Colonic mucosa (tissue), 4 donors: Measurements from ENCODE around the gene PMFBP1. TPM values are rescaled to one million over a fixed set of nuclear protein-coding genes. Genes with fewer than 3 reads are reported as not detected.
A peak's percentile ranks its signal among the peaks of the same experiment; 100 is the strongest.

Experiments used
- DNase-seq: peaks from one replicate; pipeline ENCODE4 v3.0.0-alpha.2; 2020
- H3K27ac ChIP-seq: fragments of 200-600 bp; one replicate; pipeline ENCODE4 v1.8.0; 2021
- H3K27me3 ChIP-seq: fragments of 200-600 bp; one replicate; pipeline ENCODE4 v1.8.0; 2021
- H3K36me3 ChIP-seq: fragments of 200-600 bp; one replicate; pipeline ENCODE4 v1.8.0; 2021
- H3K4me1 ChIP-seq: fragments of 200-600 bp; one replicate; pipeline ENCODE4 v1.8.0; 2021; ENCODE audit warnings: mild to moderate bottlenecking
- H3K4me3 ChIP-seq: fragments of 200-600 bp; one replicate; pipeline ENCODE4 v1.8.0; 2021
- H3K9ac ChIP-seq, 2 donors: one replicate each; pipeline ENCODE4 v1.7.0; 2013; ENCODE audit warnings: control low read depth in 2 of 2, low read depth in 2 of 2, low read length in 2 of 2
- H3K9me3 ChIP-seq: fragments of 200-600 bp; one replicate; pipeline ENCODE4 v1.8.0; 2021
- intact Hi-C: fragments of 100-400 bp; cut with DNase I; formaldehyde crosslinking; loops from one replicate; pipeline ENCODE4 v1.14.1; 2022
- total RNA-seq, 2 donors: library from RNA; stranded (reverse); fragmentation: NEBNext Ultra II Directional in 1 of 2; extraction: Animal tissue kit (Norgen Biotek cat#: 25700) in 1 of 2; gene quantifications; one replicate each; pipeline ENCODE4 v1.2.1, GENCODE V29; 2021
- TF ChIP-seq, protein P1 (sequence below): fragments of 200-600 bp; IDR thresholded peaks from one replicate; pipeline ENCODE4 v1.8.0; 2022; ENCODE audit warnings: antibody characterized with exemption, mild to moderate bottlenecking
- donor health status: healthy.
- donor health status: DM: no; HTN: no; CAD: no.
- donor health status: DM: no; HTN: no; CAD: no.

Gene PMFBP1
- total RNA-seq, 2 donors from 2014 or later, result 3.7 to 4.9 TPM

DNA sequence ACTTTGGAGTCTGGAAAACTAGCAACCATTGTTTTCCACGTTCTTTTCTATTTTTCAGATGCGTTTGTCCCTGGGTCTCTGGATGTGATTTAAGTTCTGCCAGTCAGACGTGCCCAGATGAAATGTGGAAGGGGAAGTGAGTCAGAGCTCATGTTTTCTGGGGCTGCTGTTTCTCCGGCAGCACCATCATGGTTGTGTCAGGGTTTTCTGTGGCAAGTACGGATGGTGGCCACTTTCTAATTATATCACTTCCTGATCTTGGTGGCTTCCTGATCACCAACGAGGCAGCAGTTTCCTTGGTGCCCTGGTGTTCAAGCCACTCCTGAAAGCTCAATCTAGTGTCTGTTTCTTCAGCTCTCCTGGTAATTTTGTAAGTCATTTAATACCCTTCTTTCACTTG is 31.4 kb upstream of the PMFBP1 start:
- H3K27ac ChIP-seq, result peak overlapping the region; percentile 57
- intact Hi-C loops, result no loop called here
- H3K27me3 ChIP-seq, result no peaks in the 10 kb centered on the region
- TF ChIP-seq, protein P1, sequence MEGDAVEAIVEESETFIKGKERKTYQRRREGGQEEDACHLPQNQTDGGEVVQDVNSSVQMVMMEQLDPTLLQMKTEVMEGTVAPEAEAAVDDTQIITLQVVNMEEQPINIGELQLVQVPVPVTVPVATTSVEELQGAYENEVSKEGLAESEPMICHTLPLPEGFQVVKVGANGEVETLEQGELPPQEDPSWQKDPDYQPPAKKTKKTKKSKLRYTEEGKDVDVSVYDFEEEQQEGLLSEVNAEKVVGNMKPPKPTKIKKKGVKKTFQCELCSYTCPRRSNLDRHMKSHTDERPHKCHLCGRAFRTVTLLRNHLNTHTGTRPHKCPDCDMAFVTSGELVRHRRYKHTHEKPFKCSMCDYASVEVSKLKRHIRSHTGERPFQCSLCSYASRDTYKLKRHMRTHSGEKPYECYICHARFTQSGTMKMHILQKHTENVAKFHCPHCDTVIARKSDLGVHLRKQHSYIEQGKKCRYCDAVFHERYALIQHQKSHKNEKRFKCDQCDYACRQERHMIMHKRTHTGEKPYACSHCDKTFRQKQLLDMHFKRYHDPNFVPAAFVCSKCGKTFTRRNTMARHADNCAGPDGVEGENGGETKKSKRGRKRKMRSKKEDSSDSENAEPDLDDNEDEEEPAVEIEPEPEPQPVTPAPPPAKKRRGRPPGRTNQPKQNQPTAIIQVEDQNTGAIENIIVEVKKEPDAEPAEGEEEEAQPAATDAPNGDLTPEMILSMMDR, result no peak
- no peak overlapping the region for H3K4me3 ChIP-seq
- H3K9ac ChIP-seq, result peak overlapping the region in 1 of 2 donors; percentile 7
- H3K36me3 ChIP-seq, result no peaks in the 10 kb centered on the region
- no peaks in the 10 kb centered on the region for H3K9me3 ChIP-seq
- no peaks in the 10 kb centered on the region for H3K4me1 ChIP-seq
- no peak for DNase-seq

DNA sequence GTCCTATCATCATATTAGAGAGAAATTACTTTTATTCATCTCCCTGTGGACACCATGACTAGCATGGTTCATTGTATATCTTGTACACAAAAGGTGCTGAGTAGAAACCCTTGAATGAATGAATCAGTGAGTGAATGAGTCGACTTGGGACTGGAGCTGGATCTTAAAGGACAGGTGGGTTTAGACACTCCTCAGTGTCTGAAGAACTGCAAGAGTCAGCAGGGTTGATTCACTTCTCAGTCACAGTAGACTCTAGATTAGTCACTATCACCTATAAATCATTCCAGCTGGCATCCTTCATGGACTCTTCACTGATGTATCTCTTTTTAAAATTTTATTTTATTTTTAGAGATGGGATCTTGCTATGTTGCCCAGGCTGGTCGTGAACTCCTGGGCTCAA is 30.1 kb upstream of the PMFBP1 start:
- Histone ChIP-seq H3K27ac (peak overlapping the region; percentile 40), H3K27me3 (no peaks in the 10 kb centered on the region), H3K9ac (no peak overlapping the region), H3K9me3 (no peaks in the 10 kb centered on the region), H3K4me3 (no peak overlapping the region), H3K36me3 (no peaks in the 10 kb centered on the region), H3K4me1 (no peaks in the 10 kb centered on the region)
- TF ChIP-seq, protein P1, result no peak
- DNase-seq, result no peak
- intact Hi-C loops, result no loop called here

DNA sequence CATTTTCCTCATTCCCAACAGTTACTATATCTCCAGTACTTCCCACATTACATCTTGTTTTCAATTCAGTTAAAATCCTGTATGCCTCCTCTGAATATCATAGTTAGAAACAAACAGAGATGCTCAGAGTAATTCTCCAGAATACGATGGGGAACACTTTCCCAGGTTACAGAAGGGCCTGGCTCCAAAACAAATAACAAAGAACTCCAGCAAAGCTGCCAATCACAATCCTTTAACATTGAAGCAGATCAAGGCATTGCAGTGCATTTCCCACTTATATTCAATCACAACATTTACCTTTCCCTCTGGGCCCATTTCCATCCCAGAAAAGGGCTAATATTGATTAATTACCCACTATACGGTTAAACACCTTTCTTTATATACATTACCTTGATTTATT is 29.4 kb upstream of the PMFBP1 start:
- Histone ChIP-seq H3K27me3 (no peaks in the 10 kb centered on the region), H3K4me1 (no peaks in the 10 kb centered on the region), H3K4me3 (no peak overlapping the region), H3K27ac (peak overlapping the region; percentile 40), H3K9ac (no peak overlapping the region), H3K9me3 (no peaks in the 10 kb centered on the region), H3K36me3 (no peaks in the 10 kb centered on the region)
- intact Hi-C loops, result no loop called here
- no peak for DNase-seq
- TF ChIP-seq, protein P1, result no peak

DNA sequence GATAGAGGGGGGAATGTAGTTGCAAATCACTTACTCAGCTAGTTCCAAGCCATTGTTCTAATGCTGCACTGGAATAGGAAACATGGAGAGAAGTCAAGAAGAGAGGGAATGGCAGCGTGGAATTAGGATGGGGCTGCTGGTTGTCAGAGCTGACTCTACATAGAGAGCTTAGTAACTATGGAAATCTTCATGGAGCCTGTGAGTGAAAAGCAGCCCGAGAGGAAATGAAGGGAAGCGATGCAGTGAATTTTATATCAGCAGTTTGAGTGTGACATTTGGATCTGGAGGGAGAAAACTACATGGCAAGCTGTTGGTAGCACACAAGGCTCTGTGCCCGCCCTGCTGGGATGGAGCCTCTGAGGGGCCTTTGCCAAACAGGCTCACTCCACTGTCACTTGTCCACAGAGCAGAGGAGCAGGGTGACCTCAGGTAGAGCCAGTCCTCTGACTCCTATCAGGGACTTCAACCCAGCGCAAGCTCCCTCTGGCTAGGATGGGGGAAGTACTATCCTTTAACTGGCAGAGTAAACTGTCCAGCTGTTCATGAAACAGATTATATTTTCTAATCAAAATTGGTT is 27.9 kb upstream of the PMFBP1 start:
- intact Hi-C loops, result no loop called here
- H3K27me3 ChIP-seq, result no peaks in the 10 kb centered on the region
- no peak overlapping the region for H3K4me3 ChIP-seq
- no peak for DNase-seq
- no peak overlapping the region for H3K9ac ChIP-seq
- H3K9me3 ChIP-seq, result no peaks in the 10 kb centered on the region
- no peaks in the 10 kb centered on the region for H3K4me1 ChIP-seq
- H3K36me3 ChIP-seq, result no peaks in the 10 kb centered on the region
- TF ChIP-seq, protein P1, result no peak
- H3K27ac ChIP-seq, result no peak overlapping the region

DNA sequence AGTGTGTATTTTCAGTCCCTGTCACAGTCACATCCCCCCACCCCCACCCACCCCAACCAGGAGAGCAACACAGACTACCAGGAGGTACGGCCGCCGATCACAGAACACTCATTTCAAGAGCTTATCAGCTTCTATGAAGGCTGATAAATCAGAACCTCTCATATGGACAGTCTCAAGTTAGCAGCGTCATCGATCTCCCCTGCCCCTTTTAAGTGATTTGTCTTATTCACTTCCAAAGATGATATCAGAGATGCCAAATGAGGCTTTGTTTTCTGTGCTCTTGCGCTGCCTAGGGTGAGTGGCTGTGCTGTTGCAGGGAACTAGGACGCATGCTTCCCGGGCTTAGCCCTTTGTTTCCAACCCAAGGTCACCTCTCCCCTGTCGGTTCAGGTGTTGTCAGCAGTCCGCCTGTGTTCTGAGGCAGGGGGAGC is 26.8 kb upstream of the PMFBP1 start:
- Histone ChIP-seq H3K36me3 (no peaks in the 10 kb centered on the region), H3K4me1 (no peaks in the 10 kb centered on the region), H3K27me3 (no peaks in the 10 kb centered on the region), H3K4me3 (no peak overlapping the region), H3K27ac (no peak overlapping the region), H3K9me3 (no peaks in the 10 kb centered on the region), H3K9ac (no peak overlapping the region)
- TF ChIP-seq, protein P1, result no peak
- DNase-seq, result no peak
- intact Hi-C loops, result no loop called here
